Neural progenitor cell (in vitro differentiated cells): ENCODE results near the gene ADAMTS4. TPM values are rescaled to one million over a fixed set of nuclear protein-coding genes. Genes with fewer than 3 reads are reported as not detected.

Source experiments
- DNase-seq: peaks from one replicate; pipeline ENCODE4 v3.0.0-alpha.2; 2016; ENCODE audit warnings: low spot score
- H2AFZ ChIP-seq: fragments of 200-600 bp; sonication (generic); replicated peaks from 2 replicates; pipeline ENCODE4 v1.6.1; 2016; ENCODE audit warnings: antibody characterized with exemption
- H3F3A ChIP-seq: fragments of 200-600 bp; sonication (generic); 2 replicates; pipeline ENCODE4 v1.6.1; 2016; ENCODE audit warnings: antibody characterized with exemption, low read depth
- H3K27ac ChIP-seq: fragments of 200-600 bp; sonication (generic); 2 replicates; pipeline ENCODE4 v1.5.1; 2016; ENCODE audit warnings: mild to moderate bottlenecking
- H3K27me3 ChIP-seq: fragments of 200-600 bp; sonication (generic); 2 replicates; pipeline ENCODE4 v1.6.1; 2016; ENCODE audit warnings: mild to moderate bottlenecking, moderate library complexity
- H3K36me3 ChIP-seq: fragments of 200-600 bp; sonication (generic); 2 replicates; pipeline ENCODE4 v1.5.1; 2016
- H3K4me1 ChIP-seq: fragments of 200-600 bp; sonication (generic); 2 replicates; pipeline ENCODE4 v1.6.1; 2016; ENCODE audit warnings: mixed run types
- H3K4me2 ChIP-seq: fragments of 200-600 bp; sonication (generic); 2 replicates; pipeline ENCODE4 v1.6.1; 2016
- H3K4me3 ChIP-seq: fragments of 200-600 bp; sonication (generic); 2 replicates; pipeline ENCODE4 v1.5.1; 2016
- H3K79me2 ChIP-seq: fragments of 200-600 bp; sonication (generic); 2 replicates; pipeline ENCODE4 v1.6.1; 2016; ENCODE audit warnings: low read depth
- H3K9ac ChIP-seq: fragments of 200-600 bp; sonication (generic); 2 replicates; pipeline ENCODE4 v1.6.1; 2016
- H3K9me3 ChIP-seq: fragments of 200-600 bp; sonication (generic); 2 replicates; pipeline ENCODE4 v1.5.1; 2016; ENCODE audit warnings: low read depth
- H4K20me1 ChIP-seq: fragments of 200-600 bp; sonication (generic); 2 replicates; pipeline ENCODE4 v1.6.1; 2016; ENCODE audit warnings: low read depth
- H3K27ac Mint-ChIP-seq: 3 replicates; pipeline ENCODE4 v1.8.0; 2021; ENCODE audit warnings: mixed read lengths
- H3K27me3 Mint-ChIP-seq: 2 replicates; pipeline ENCODE4 v1.8.0; 2022; ENCODE audit warnings: low read depth, mild to moderate bottlenecking, inconsistent platforms, moderate library complexity, mixed read lengths; ENCODE audit not compliant: insufficient read depth
- H3K36me3 Mint-ChIP-seq: 3 replicates; pipeline ENCODE4 v1.8.0; 2021; ENCODE audit warnings: mixed read lengths
- H3K4me1 Mint-ChIP-seq: 3 replicates; pipeline ENCODE4 v1.8.0; 2021; ENCODE audit warnings: mixed read lengths
- H3K4me3 Mint-ChIP-seq: 3 replicates; pipeline ENCODE4 v1.8.0; 2021; ENCODE audit warnings: mild to moderate bottlenecking, moderate library complexity, mixed read lengths
- H3K9me3 Mint-ChIP-seq: 3 replicates; pipeline ENCODE4 v1.8.0; 2020; ENCODE audit warnings: mixed read lengths
- CTCF ChIP-seq: fragments of 200-600 bp; sonication (generic); IDR thresholded peaks from 2 replicates; pipeline ENCODE4 v1.5.1; 2017; ENCODE audit warnings: antibody characterized with exemption, mild to moderate bottlenecking
- EZH2 ChIP-seq: fragments of 200-600 bp; sonication (generic); IDR thresholded peaks from 2 replicates; pipeline ENCODE4 v1.6.1; 2017; ENCODE audit warnings: antibody characterized with exemption, mild to moderate bottlenecking, moderate library complexity
- EZH2phosphoT487 ChIP-seq: fragments of 200-600 bp; sonication (generic); IDR thresholded peaks from 2 replicates; pipeline ENCODE4 v1.6.1; 2017; ENCODE audit warnings: antibody characterized with exemption
- total RNA-seq: library from RNA; depleted of rRNA; stranded (reverse); fragments of >200 nt; gene quantifications from 2 replicates; pipeline ENCODE4 v1.2.3, GENCODE V29; 2015; ENCODE audit warnings: low replicate concordance

ADAMTS4 gene
- total RNA-seq, 1 donor from 2014 or later: 1.3 TPM

DNA sequence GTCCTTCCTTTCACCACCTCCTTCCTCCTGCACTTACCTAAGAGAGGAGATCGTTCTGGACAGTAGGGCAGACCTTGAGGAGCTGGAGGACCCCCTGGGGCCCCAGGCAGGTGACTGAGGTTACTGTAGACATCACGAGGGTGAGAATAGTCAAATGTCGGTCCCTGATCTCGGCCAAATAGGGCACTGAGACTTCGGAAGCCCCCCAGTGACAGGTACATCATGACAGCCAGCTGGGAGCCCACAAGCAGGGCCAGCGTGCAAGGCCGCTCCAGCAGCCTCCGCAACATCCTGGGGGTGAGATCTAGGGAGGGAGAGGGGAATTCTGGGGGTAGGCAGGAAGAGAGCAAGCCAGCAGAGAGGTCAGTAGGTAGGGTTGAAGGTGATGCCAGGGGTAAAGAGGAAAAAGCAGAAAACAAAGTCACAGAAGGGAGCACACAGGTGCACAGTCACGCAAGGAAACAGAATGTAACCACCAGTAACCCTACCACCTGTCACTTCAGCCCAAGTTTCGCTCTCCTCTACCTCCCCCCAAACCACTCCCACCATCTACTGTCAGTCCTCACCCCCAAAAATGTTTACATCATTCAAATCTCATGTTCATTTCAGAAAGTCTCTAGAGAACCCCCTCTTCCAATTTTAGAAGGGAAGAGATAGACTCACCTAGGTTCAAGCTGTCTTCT, 22.9 kb downstream of the ADAMTS4 start:
- Histone ChIP-seq H3K4me2 (peak overlapping the region; percentile 94), H3F3A (peaks cover 10% of the 10 kb centered on the region), H3K79me2 (no peaks in the 10 kb centered on the region), H3K9me3 (no peaks in the 10 kb centered on the region), H3K27ac (no peak overlapping the region), H3K36me3 (no peaks in the 10 kb centered on the region), H4K20me1 (no peaks in the 10 kb centered on the region), H3K4me3 (no peak overlapping the region), H3K4me1 (no peaks in the 10 kb centered on the region), H3K27me3 (peaks cover 10% of the 10 kb centered on the region), H3K9ac (no peak overlapping the region), H2AFZ (no peak overlapping the region)
- Mint-ChIP-seq H3K27ac (no peak overlapping the region), H3K36me3 (peaks cover 25% of the 10 kb centered on the region), H3K4me1 (peaks cover 24% of the 10 kb centered on the region), H3K4me3 (peak overlapping the region; percentile 99), H3K27me3 (peaks cover 3% of the 10 kb centered on the region), H3K9me3 (no peaks in the 10 kb centered on the region)
- no peak for TF ChIP-seq EZH2phosphoT487
- no peak for TF ChIP-seq EZH2
- TF ChIP-seq CTCF: no peak
- no peak for DNase-seq

DNA sequence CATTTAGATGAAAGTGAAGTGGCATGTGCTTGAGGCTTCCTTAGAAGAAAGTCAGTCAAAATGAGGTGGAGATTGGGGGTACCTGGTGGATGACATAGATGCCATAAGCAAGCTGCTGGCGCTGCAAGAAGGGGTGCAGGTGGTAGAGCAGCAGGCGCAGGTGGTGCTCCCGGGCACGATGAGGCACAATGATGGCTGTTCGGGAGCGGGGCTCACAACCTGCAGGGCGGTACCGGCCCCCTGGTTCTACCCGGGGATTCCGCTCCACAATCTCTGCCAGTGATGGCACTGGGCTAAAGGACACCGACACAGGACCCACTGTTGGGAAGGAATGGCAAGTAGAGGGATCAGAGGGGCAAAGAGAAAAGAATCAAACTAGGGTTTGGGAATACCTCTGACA, 23.9 kb downstream of the ADAMTS4 start:
- TF ChIP-seq CTCF (no peak), EZH2phosphoT487 (no peak), EZH2 (no peak)
- H3K27me3 Mint-ChIP-seq: no peaks in the 10 kb centered on the region

DNA sequence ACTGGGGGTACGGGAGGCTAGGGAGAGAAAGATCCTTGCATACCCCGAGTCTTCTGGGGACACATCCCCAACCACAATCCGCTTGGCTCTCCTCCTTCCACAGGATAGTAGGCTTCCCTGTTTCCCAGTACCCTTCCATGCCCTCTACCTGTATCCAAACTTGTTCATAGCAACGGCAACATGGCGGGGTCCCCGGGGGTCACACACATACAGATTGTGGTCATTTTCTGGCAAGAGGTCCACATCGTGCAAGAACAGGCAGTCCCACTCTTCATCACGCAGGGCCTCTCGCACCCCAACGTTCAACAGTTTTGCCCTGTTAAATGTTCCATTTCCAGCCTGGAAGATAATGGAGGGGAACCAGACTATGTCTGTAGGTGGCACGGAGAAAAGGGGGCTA, 25.1 kb downstream of the ADAMTS4 start:
- peaks cover 9% of the 10 kb centered on the region for H3K27me3 ChIP-seq
- no peaks in the 10 kb centered on the region for H3K79me2 ChIP-seq
- no peak overlapping the region for H3K4me2 ChIP-seq
- H3K4me3 ChIP-seq: no peak overlapping the region
- H3K4me3 Mint-ChIP-seq: peak overlapping the region; percentile 11
- H3K9me3 ChIP-seq: no peaks in the 10 kb centered on the region
- no peak for TF ChIP-seq EZH2
- no peak for TF ChIP-seq EZH2phosphoT487
- TF ChIP-seq CTCF: no peak
- H2AFZ ChIP-seq: no peak overlapping the region
- H3K27ac ChIP-seq: no peak overlapping the region
- H3K4me1 ChIP-seq: no peaks in the 10 kb centered on the region
- no peak overlapping the region for H3K27ac Mint-ChIP-seq
- no peaks in the 10 kb centered on the region for H3K27me3 Mint-ChIP-seq
- no peak overlapping the region for H3K9ac ChIP-seq
- DNase-seq: no peak
- no peaks in the 10 kb centered on the region for H4K20me1 ChIP-seq
- H3F3A ChIP-seq: peaks cover 10% of the 10 kb centered on the region
- no peaks in the 10 kb centered on the region for H3K9me3 Mint-ChIP-seq
- H3K4me1 Mint-ChIP-seq: peaks cover 24% of the 10 kb centered on the region
- H3K36me3 Mint-ChIP-seq: peaks cover 29% of the 10 kb centered on the region
- no peaks in the 10 kb centered on the region for H3K36me3 ChIP-seq

More for the DNA sequence above, 23.9 kb downstream of the ADAMTS4 start:
- no peaks in the 10 kb centered on the region for H3K36me3 ChIP-seq
- no peaks in the 10 kb centered on the region for H3K9me3 Mint-ChIP-seq
- H3K9ac ChIP-seq: no peak overlapping the region
- H4K20me1 ChIP-seq: no peaks in the 10 kb centered on the region
- H3K27ac ChIP-seq: no peak overlapping the region
- peaks cover 10% of the 10 kb centered on the region for H3F3A ChIP-seq
- H3K4me3 Mint-ChIP-seq: peak overlapping the region; percentile 99
- H3K36me3 Mint-ChIP-seq: peaks cover 25% of the 10 kb centered on the region
- no peaks in the 10 kb centered on the region for H3K9me3 ChIP-seq
- H3K4me3 ChIP-seq: no peak overlapping the region
- peaks cover 10% of the 10 kb centered on the region for H3K27me3 ChIP-seq
- no peak overlapping the region for H2AFZ ChIP-seq
- no peak overlapping the region for H3K4me2 ChIP-seq
- H3K27ac Mint-ChIP-seq: no peak overlapping the region
- no peak for DNase-seq
- no peaks in the 10 kb centered on the region for H3K79me2 ChIP-seq
- H3K4me1 ChIP-seq: no peaks in the 10 kb centered on the region
- H3K4me1 Mint-ChIP-seq: peaks cover 24% of the 10 kb centered on the region
